Measurements from ENCODE around the gene DNAJC4. TPM values are rescaled to one million over a fixed set of nuclear protein-coding genes. Genes with fewer than 3 reads are reported as not detected.

The DNAJC4 gene
- polyA plus RNA-seq, 3 donors = 56.1 to 76.7 (median 63.6) TPM

DNA sequence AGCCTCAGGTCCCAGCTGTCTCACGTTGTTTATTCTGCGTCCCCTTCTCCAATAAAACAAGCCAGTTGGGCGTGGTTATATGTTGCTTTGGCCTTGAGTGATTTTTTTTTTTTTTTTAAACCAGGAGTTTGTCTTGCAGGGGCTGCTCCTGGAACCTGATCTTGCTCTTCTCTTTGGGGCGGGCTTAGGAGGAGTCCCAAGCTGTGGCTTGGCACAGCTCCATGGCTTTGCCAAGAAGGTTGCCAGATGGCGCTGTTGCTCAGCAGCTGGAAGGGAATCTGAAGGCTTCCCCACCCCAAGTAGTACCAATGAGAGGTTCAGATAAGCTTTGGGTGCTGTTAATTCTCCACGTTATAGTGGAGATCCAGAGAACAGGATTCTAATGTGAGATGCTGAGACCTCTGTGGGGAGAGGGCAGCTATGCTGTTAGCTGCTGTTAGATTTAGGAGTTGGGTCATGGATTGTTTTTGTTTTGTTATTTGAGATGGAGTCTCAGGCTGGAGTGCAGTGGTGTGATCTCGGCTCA, 25.8 kb upstream of the DNAJC4 start:
- peak in 9 of 11 donors; percentile 76 to 85 (median 83) for DNase-seq (ENCODE audit: extremely low read depth in 1 of 11, low read depth in 9 of 11, low spot score in 4 of 11)

DNA sequence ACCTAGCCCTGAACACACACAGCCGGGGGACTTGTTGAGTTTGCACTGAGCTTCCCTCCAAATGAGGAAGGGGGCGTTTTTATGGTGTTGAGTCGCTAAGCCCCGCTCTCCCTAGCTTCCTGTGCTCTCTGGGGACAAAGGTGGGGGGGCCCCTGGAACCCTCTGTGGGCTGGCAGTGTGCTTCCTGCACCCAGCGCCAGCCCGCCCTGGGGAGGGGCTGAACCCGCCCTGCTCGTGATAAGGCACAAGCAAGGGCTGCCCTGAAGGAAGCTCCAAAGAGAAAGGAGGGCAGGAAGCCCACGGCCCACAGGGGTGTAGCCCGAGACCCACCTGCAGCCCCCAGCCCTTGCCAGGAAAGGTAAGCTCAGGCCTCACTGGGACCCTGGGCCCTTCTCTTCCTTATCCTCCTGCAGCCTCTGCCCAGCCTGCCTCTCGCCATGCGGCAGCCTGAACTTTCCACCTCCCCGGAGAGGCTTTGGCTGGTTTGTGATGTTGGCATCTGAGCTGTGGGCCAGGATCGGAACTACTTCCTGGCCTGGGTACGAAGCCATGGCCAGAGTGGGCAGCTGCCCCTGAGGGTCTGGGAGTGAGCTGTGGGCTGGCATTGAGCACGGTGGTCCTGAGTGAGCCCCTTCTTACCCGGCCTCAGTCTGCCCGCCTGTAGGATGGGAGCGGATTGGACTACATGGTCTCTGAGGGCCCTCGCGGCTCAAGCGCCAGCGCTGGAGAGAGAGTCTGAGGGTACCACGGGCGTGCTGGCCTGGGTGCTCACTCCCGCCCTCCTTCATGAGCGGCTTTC, 23.7 kb upstream of the DNAJC4 start, which contains the start of gene FERMT3:
Gene FERMT3 (plus strand): TSS at position 265 of the 799 bp plus-strand sequence. CDS start 644 bp downstream, outside the sequence.
- no peak for DNase-seq (ENCODE audit: extremely low read depth in 1 of 11, low read depth in 9 of 11, low spot score in 4 of 11)

DNA sequence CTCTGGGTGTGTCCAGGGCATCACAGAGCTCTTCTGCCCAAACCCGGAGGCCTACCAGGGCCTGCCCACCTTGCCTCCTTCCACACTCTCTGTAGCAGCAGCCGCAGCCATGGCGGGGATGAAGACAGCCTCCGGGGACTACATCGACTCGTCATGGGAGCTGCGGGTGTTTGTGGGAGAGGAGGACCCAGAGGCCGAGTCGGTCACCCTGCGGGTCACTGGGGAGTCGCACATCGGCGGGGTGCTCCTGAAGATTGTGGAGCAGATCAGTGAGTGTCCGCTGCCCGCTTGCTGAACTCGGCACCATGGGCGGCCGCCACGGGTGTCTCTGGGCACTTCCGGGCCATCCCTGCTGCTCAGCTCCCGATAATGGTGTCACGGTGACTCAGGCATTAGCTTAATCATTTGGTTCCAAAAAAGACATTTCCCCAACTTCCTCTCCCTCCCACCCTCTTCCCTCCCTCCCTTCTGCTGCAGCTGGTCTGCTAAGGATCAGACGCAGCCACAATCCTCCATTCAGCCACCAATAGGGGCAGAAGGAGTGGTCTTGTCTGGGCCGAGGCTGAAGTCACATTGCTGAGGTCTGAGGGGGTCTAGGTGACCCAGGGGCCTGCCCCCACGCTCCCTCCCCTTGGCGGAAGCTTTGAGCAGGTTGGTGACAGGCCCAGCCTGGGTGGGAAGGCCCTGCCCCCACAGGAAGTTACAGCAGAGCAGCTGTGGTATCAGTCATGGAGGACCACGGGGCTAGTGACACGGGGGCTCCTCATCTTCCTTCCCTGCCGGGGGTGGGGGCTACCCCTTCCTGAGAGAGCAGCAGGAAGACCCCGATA, 22.9 kb upstream of the DNAJC4 start:
- peak in 2 of 11 donors; percentile 57 for DNase-seq (ENCODE audit: extremely low read depth in 1 of 11, low read depth in 9 of 11, low spot score in 4 of 11)

DNA sequence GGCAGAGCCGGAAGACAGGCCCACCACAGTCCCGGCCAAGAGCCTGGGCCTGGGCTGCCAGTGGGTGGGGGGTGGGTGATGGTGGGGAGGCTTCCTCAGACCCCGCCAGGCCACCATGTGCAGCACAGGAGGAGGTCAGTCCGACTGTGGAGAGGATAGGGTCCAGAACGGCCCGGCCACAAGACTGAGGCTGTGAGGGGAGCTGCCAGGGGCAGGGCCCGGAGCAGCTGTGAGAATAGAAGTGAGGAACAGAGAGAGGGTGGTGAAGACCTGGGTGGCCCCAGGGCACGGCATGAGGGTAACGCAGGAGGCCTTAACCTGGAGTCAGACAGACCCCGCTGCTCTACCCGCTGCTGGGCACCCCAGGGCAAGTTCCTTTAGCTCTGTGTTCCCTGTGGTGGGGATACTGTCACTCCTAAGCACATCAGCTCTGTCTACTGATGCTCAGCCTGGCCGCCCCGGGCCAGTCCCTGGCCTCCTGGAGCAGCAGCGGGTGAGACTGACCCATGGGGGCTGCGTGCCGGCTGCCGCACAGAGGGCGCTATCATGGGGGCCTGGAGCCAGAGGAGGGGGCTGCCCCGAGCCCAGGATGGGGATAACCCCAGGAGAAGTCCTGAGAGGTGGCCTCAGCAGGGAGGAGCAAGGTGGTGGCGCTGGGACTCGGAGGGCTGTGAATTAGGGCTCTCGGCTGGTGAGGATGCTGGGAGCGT, 22.1 kb upstream of the DNAJC4 start:
- no peak for DNase-seq (ENCODE audit: extremely low read depth in 1 of 11, low read depth in 9 of 11, low spot score in 4 of 11)

DNA sequence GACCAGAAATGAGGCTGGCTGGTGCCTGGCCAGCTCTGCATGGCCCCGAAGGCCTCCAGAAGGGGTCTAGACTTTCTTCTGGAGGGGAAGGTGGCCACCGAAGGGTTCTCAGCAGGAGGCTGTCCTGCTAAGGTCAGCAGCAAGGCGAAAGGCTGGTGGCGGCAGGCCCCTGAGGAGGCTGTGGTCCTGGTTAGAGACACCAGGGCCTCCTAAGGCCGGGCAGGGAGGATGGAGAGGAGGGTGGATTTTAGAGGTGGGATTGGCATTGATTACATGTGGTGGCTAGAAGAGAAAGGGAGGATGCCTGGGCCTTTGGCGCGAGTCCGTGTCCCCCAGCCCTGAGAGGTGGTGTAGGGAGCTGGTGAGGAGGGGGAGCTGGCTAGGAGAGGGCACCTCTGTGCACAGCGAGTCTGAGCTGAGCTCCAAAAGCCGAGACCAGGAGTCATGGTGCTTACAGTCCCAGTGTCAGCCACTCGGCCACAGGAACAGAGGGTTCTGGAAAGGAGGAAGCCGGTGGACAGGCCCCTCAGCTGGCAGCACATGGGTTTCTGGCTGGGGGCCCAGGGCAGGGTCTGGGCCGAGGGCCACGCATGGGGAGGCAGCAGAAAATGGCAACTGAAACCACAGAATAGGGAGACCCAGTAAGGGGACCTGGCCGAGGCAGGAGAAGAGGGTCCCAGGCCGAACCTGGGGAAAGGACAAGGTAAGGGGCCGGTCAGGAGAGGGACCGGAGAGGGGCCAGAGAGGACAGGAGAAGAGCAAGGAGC, 21.4 kb upstream of the DNAJC4 start:
- no peak for DNase-seq (ENCODE audit: extremely low read depth in 1 of 11, low read depth in 9 of 11, low spot score in 4 of 11)

DNA sequence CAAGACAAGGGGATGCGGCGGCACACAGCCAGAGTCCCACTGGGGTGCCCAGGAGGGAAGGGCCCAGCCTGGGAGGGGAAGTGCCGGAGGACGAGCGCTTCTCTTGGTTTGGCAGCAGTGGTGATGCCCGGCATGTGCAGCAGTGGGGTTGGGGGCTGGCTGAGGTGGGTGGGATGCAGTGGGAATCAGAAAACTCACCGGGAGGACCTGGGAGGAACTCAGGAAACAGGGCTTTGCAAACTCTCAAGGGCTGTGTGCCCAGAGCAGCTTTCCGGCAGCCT, 20.8 kb upstream of the DNAJC4 start:
- DNase-seq (ENCODE audit: extremely low read depth in 1 of 11, low read depth in 9 of 11, low spot score in 4 of 11) = no peak

DNA sequence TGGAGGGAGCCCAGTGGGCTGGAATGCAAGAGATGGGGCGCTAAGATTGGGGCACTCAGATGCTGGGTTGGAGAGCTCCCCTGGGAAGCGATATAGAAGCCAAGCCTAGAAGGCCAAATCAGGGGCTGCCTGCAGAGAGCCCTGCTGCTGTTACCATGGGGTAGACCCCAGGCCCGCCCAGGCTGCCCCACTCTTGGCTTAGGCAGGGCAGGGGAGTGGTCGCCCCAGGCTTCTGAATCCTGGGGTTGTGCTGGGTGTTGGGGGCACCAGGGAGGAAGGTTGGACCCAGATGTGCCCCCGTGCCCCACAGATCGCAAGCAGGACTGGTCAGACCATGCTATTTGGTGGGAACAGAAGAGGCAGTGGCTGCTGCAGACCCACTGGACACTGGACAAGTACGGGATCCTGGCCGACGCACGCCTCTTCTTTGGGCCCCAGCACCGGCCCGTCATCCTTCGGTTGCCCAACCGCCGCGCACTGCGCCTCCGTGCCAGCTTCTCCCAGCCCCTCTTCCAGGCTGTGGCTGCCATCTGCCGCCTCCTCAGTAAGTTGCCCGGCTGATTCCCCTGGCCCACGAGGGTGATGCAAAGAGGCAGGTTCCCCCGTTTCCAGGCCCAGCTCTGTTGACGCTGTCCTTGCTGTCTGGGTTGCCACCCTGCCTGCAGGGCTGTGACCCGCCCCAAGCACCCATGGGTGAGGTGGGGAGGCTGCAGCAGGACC, 19.9 kb upstream of the DNAJC4 start:
- no peak for DNase-seq (ENCODE audit: extremely low read depth in 1 of 11, low read depth in 9 of 11, low spot score in 4 of 11)

DNA sequence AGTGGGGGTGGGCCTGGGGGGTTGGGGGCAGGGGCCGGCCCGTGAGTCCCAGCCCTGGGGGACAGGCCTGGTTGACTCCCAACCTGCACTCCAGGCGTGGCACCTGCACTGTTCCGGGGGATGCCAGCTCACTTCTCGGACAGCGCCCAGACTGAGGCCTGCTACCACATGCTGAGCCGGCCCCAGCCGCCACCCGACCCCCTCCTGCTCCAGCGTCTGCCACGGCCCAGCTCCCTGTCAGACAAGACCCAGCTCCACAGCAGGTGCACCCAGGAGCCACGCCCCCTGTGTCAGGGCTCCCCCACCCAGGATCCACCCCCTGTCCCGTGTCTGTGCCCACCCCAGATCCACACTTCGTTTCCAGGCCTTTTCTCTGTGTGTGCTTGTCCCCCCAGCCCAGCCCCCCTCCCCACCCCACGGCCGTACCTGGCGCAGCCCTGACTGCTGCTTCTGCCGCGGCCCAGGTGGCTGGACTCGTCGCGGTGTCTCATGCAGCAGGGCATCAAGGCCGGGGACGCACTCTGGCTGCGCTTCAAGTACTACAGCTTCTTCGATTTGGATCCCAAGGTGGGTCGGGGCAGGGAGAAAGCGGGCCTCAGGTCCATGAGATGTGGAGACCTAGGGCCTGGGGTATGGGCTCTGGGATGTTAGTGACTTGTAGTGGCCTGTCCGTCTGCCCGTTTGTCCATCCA, 19.0 kb upstream of the DNAJC4 start:
- DNase-seq (ENCODE audit: extremely low read depth in 1 of 11, low read depth in 9 of 11, low spot score in 4 of 11) = no peak

DNA sequence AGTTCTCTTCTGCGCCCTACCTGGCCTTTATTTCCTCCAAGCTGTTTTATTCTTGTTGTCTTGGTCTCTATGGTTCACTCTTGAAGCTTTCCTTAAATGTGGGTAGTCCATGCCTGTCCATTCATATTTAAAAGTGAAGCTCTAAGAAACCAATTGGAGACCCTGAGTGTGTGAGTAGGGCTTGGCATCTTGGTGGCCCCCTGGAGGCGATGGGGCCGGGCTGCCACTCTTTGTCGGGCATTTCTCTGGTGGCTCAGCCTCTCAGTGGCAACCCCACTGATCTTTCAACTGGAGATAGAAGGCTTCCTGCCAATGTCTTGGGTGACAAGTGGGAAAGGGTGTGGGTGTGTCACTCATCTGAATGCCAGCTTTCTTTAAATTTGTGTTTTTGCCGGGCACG, 13.5 kb upstream of the DNAJC4 start:
- DNase-seq (ENCODE audit: extremely low read depth in 1 of 11, low read depth in 9 of 11, low spot score in 4 of 11) = no peak

DNA sequence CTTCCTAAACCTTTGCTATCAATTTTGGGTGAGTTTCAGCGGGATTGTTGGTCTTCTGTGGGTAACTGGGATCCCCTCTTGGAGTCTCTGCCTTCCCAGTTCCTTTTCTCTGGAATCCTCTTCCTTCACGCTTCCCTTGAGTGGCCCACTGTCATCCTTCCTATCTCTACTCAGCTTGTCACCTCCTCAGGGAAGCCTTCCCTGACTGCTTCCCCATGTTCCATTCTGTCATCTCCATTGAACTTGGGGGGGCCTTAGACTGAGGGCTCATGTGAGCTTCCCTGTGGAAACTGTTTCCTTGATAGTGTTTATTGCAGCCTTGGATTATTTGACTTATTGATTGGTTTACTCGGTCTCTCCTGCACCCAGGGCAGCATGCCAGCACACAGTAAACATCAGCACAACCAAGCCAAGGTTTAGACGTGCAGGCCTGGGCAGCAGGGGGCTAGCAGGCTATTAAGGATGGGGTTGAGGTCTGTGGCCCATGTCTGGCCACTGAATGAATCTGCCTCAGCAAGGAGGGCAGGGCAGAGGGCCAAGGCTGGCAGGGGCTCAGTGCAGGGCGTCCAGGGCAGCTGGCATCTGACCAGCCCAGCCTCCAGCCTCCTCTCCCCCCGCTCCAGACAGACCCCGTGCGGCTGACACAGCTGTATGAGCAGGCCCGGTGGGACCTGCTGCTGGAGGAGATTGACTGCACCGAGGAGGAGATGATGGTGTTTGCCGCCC, 11.6 kb upstream of the DNAJC4 start:
- DNase-seq (ENCODE audit: extremely low read depth in 1 of 11, low read depth in 9 of 11, low spot score in 4 of 11) = no peak

DNA sequence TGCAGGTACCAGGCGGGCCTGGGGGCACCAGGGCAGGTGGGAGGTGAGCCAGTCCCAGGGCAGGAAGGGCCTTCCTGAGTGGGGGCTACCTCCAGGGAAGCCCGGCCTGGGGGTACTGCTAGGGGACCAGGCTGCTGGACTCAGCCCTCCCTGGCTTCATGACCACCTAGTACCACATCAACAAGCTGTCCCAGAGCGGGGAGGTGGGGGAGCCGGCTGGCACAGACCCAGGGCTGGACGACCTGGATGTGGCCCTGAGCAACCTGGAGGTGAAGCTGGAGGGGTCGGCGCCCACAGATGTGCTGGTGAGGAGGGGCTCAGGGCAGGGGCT, 11.0 kb upstream of the DNAJC4 start:
- no peak for DNase-seq (ENCODE audit: extremely low read depth in 1 of 11, low read depth in 9 of 11, low spot score in 4 of 11)

DNA sequence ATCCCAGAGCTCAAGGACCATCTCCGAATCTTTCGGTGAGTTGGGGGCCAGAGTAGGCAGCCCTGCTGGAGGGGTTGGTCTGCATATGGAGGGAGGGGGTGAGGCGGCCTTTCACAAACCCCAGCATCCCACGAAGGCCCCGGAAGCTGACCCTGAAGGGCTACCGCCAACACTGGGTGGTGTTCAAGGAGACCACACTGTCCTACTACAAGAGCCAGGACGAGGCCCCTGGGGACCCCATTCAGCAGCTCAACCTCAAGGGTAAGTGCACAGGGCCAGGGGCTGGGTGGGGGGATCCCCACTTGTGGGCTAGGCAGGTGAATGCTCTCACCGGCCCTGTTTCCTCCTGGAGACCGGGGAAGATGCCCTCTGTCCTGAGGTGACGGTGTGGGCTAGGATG, 10.6 kb upstream of the DNAJC4 start:
- DNase-seq (ENCODE audit: extremely low read depth in 1 of 11, low read depth in 9 of 11, low spot score in 4 of 11) = no peak

DNA sequence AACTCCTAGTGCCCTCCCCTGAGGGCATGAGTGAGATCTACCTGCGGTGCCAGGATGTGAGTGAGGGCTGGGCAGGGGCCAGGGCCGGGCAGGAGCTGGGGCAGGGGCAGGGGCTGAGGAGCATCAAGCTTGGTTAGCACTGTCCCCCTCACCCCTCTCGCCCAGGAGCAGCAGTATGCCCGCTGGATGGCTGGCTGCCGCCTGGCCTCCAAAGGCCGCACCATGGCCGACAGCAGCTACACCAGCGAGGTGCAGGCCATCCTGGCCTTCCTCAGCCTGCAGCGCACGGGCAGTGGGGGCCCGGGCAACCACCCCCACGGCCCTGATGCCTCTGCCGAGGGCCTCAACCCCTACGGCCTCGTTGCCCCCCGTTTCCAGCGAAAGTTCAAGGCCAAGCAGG, 10.1 kb upstream of the DNAJC4 start:
- DNase-seq (ENCODE audit: extremely low read depth in 1 of 11, low read depth in 9 of 11, low spot score in 4 of 11) = no peak

DNA sequence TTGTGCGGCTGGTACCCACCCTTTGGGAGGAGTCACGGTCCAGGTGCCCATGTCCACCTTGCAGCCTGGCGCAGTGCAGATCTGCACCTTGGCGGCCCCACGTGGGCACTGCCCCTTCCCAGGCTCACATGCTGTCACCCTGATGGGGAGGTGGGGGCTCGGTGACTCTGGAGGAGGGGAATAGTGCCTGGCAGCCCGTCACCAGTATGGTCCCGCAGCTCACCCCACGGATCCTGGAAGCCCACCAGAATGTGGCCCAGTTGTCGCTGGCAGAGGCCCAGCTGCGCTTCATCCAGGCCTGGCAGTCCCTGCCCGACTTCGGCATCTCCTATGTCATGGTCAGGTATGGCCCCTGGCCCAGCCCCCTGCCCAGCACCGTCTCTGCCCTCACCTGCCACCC, 9.6 kb upstream of the DNAJC4 start:
- DNase-seq (ENCODE audit: extremely low read depth in 1 of 11, low read depth in 9 of 11, low spot score in 4 of 11) = no peak

DNA sequence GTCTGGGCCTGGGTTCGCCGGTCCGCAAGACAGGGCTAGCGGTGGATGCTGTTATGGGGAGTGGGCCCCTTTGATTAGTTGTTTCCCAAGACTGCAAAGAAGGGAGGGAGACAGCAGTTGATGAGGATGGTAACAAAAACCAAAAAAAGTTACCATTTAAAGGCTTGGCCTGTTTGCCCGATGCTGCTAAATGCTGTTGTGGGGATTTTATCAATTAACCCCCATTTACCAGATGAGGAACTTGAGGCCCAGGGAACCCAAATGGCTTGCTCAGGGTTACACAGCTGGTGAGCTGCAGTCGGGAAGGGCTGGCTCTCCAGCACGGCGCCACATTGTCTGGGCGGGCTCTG, 7.7 kb upstream of the DNAJC4 start:
- DNase-seq (ENCODE audit: extremely low read depth in 1 of 11, low read depth in 9 of 11, low spot score in 4 of 11) = no peak

DNA sequence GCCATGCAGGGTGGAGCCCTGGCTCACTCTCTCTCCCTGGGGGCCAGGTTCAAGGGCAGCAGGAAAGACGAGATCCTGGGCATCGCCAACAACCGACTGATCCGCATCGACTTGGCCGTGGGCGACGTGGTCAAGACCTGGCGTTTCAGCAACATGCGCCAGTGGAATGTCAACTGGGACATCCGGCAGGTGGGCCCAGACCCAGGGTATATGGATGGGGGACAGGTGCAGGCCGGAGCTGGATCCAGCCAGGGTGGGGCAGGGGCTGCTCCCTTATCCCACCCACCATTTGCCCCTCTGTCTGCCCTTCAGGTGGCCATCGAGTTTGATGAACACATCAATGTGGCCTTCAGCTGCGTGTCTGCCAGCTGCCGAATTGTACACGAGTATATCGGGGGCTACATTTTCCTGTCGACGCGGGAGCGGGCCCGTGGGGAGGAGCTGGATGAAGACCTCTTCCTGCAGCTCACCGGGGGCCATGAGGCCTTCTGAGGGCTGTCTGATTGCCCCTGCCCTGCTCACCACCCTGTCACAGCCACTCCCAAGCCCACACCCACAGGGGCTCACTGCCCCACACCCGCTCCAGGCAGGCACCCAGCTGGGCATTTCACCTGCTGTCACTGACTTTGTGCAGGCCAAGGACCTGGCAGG, 7.2 kb upstream of the DNAJC4 start:
- DNase-seq (ENCODE audit: extremely low read depth in 1 of 11, low read depth in 9 of 11, low spot score in 4 of 11) = no peak

Measured in renal cortex interstitium (tissue), 11 donors.